GM19023 (cell line): ENCODE measurements around the gene GPR137.

Experiments used
- ATAC-seq: cut with Tn5 transposase; IDR thresholded peaks from one replicate; pipeline ENCODE4 v1.9.1; 2021; ENCODE audit warnings: mild to moderate bottlenecking, moderate library complexity; ENCODE audit not compliant: unreplicated experiment

Gene GPR137

DNA sequence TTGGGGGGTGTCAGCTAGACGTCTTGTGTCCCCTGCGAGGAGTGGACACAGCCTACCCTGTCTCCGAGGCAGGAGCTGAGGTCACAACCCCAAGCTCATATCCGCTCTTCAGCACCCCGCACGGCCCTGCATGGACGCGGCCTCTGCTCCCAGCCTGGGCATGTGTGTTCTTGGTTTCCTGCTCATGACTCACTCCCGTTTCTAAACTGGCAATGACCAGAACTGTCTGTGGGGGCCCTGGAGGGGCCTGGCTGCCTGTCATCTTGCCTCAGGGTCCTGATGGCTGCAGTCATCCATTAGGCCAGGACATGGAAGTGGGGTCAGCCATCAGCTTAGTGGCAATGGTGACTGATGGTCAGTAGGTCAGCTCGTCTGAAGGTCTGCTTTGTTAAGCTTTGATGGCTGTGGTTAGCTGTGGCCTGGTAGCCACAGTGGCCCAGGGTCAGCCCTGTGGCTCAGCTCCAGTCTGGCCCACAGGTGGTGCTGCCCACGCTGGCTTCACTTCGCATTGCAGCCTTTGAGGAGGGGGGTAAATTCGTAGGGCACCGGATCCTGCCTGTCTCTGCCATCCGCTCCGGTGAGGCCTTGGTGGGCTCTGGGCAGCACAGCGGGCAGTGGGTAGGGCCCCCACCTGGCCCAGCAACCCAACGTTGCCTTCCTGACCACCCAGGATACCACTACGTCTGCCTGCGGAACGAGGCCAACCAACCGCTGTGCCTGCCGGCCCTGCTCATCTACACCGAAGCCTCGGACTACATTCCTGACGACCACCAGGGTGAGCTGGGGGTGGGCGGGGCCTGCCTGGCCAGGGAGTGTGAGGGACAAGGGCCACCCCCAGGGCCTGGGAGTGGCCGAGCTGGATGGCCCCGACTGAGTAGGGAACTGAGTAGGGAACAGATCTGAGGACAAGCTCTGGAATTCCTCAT lies 22.4 kb upstream of the GPR137 start:
- no peak for ATAC-seq

DNA sequence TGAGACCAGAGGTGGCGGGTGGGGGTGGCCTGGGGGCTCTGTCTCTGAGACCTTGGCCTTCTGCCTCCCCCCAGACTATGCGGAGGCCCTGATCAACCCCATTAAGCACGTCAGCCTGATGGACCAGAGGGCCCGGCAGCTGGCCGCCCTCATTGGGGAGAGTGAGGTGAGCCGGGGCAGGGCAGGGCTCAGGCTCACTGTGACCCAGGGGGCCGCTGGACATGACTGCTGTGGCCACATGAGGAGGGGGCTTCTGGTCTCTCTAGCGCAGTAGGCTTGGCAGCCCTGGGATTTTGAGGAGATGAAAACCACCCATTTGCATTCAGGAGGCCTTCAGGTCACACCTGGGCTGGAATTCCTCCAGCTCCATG lies 21.7 kb upstream of the GPR137 start:
- no peak for ATAC-seq

DNA sequence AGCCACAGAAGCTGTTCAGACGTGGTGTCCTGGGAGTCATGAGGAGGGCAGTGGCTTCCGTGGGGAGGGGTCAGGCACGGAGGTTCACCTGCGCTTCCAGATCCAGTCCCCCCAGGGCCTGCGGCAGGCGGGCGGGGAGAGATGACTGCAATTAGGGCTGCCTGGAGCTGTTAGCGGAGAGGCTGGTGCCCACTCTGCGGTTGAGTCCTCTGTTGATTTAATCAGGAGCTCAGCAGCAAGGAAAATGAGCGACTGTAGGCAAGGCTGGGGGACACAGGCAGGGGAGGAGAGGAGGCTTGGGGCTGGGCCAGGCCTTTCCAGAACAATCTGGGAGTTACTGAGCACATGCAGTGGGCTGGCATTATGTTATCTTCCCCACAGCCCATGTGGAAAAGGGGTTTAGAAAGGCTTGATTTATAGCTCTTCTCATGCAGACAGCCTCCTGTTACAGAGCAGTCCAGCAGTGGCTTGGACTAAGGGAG lies 21.2 kb upstream of the GPR137 start:
- no peak for ATAC-seq

DNA sequence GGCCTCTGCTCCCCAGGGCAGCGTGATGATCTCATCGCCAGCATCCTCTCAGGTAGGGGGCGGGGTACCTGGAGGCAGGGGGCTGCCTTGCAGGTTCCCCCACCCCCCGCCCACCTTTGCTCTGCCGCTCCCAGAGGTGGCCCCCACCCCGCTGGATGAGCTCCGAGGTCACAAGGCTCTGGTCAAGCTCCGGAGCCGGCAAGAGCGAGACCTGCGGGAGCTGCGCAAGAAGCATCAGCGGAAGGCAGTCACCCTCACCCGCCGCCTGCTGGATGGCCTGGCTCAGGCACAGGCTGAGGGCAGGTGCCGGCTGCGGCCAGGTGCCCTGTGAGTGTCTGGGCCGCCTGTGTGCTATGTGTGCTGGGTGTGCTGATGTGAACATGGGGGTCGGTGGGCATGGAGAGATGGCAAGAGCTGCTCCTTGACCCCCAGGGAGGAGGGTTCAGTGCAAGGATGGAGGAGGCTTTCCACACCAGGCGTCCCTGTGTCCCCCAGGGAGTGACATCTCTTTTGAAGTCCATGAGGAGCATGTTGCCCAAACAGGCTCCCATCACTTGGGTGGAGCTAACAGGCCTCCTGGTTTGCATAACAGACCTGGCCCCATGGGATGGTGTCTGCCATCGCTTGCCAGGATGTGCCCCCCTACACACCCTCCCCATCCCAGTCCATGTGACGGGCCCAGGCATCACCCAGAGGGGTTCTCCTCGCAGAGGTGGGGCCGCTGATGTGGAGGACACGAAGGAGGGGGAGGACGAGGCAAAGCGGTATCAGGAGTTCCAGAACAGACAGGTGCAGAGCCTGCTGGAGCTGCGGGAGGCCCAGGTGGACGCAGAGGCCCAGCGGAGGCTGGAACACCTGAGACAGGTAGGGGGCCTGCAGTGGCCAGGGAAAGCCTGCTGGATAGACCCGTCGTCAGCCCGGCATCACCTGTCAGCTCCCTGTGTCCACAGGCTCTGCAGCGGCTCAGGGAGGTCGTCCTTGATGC lies 20.2 kb upstream of the GPR137 start:
- no peak for ATAC-seq

DNA sequence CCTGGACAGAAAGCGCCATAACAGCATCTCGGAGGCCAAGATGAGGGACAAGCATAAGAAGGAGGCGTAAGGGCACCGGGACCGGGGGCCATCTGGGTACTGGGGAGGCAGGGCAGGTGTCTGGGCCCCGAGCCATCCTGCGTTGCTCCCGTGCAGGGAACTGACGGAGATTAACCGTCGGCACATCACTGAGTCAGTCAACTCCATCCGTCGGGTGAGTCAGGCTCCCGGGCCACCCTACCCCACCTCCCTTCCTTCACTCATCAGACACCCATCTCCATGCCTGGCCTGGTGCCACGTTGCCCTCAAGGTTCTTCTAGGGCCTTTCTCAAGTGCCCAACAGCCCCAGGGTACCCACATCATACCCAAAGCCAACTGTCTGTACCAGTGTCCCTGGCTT lies 19.3 kb upstream of the GPR137 start:
- ATAC-seq, result no peak

DNA sequence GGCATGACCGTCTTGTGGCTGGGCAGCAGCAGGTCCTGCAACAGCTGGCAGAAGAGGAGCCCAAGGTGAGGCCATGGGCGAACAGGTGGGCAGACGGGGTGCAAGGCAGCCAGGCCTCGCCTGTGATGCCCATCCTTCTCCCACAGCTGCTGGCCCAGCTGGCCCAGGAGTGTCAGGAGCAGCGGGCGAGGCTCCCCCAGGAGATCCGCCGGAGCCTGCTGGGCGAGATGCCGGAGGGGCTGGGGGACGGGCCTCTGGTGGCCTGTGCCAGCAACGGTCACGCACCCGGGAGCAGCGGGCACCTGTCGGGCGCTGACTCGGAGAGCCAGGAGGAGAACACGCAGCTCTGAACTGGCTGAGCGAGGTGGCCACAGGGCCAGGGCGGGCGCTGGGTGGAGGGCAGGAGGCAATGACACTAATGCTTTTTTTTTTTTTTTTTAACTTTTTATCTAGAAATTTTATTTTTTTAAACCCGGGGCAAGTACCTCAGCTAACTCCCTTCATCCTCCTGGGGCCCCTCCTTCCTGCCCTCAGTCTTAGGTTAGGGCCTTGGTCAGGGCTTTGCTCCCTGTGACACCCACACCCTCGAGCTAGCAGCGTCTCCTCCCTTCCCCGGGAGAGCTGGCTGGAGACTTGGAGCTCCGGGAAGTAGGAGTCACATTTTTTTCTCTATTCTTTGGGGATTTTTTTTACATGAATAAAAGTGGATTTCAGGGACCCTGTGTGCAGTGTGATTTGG lies 18.3 kb upstream of the GPR137 start:
- no peak for ATAC-seq

DNA sequence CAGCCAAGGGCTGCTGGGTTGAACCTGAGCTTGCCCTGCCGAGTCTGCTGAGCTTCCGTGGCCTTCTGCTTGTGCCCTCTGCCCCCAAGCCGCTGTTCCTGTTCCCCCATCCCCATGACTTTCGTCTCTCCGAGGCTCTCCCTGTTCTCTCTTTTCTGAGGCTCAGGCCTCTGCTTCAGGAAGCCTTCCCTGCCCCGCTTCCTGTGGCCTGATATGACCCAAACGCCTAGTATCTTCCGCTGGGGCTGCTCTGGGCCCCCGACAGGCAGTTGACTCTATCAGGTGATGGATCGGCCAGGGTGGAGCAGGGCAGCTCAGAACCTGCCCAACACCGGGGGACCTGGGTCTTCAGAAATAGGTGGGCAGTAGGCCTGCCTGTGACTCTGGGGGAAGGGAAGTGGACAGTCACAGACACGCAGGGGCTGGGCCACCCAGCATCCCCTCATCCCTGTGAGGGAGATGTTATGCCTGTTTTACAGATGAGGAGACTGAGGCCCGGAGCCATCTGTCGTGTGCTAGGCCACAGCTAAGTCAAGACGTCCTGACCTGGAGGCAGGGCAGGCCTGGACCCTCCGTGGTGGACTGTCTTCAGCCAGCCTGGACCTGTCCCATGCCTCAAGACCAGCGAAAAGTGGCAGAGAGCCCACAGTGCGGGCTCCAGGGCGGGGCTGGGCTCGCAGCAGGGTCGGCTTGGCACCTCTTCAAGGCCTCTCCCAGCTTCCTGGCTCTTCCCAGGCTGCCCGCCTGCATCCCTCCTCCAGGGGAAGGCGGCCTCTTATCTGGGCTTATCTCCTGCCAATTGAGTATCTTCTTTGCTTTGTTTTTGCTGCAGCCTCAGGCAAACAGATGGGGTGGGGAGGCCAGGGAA lies 17.4 kb upstream of the GPR137 start:
- no peak for ATAC-seq

DNA sequence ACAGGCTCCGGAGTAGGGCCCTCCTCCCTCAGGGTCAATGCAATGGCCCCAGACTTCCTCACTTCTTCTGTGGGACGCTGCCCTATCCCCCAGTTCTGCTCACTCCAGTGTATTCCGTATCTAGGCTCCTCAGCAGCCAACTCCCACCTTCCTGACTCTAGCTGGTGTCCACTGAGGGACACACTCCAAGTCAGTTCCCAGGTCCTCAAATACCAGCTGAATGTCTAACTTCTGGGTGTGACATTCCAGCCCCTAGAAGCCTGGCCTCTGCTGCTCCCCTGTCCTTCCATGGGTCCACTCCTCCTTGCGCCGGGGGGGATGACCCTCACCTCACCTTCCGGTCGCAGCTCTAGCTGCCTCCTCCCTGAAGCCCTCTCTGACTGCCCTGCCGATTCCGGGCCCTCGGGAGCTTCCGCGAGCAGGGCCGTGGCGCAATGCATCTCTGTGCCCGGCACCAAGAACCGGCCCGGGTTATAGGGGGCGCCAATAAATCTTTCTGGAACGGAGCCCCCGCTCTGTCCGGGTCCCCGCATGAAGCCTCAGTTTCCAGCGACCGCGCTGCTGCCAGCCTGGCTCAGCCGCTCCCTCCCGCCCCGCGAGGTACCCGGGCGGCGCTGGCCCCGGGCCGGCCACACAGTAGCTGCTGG lies 16.6 kb upstream of the GPR137 start:
- ATAC-seq, result peak; percentile 1

DNA sequence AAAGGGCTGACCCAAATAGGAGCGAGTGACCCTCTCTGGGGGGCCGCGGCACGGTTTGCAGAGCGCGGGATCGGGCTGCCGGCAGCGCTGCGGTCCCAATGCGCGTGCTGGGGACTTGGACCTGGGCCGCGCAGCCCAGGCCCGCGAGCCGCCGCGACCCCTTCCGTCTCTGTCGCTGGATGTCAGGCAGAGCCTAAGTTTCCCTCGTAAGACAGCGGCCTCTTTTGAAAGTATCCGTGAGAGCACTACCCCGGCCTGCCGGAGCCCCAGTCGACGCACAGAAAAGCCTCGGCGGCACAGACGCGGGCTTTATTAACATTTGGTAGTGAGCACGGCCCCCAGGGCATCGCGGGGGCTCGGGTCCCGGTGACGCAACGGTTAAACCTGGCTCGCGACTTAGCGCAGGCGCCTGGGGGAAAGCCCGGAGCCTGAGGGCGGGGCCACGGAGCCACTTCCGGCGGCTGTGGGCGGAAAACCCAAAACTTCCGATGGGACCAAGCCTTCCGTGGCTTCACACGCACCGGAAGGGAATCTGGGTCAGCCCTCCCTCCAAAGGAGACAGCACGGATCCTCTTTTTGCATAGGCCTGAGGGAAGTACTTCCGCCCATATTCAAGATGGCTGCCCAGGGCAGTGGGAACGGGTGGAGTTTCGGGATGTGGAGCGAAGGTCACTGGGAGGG lies 16.0 kb upstream of the GPR137 start:
- peak; percentile 74 for ATAC-seq

DNA sequence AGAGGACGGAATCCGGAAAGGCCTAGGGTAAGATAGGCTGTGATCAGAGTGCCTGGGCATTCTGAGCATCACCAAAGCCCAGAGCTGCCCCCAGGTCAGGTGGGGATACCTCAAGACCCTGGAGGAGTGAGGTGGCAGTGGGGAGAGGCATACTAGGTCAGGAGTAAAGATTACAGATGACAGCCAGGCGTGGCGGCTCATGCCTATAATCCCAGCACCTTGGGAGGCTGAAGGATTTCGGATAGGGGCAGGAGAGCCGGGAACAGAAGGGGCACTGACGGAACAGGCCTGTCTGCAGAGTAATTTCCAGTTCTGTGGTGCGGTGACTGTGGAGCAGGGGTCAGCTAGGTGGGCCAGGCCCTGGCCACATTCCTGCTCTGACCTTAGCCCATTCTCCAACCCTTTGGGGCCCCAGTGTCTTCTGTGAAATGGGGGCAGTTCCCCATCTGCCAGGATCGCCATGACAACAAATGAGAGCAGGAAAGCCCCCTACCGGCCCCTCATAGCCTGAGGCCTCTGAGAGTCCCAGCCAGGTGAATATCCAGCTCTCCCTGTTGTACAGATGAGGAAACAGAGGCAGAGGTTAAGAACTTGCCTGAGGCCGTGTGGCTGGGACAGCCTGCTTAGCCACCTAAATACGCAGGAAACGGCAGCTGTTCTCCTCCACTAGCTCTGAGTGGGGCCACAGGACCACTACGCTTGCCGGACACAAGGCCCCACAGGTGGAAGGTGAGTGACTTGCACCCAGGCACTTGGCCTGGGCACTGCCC lies 10.4 kb upstream of the GPR137 start:
- ATAC-seq, result no peak

DNA sequence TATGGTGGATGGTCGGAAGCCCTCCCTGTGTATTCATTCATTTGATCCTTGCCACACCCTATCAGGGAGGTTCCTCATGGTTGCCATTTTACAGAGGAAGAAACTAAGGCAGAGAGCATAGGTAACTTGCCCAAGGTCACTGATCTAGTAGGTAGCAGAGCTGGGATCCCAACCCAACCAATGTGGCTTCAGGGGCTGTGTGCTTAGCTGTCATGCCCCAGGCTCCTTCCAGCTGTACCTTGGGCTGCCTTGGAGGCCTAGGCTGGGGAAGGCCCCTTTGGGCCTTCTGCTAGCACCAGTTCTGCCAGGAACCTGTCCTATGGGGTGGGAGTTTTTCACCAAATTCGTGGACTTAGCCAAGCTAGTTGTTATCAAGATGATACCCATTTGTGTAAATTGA lies 9.8 kb upstream of the GPR137 start:
- ATAC-seq, result no peak

DNA sequence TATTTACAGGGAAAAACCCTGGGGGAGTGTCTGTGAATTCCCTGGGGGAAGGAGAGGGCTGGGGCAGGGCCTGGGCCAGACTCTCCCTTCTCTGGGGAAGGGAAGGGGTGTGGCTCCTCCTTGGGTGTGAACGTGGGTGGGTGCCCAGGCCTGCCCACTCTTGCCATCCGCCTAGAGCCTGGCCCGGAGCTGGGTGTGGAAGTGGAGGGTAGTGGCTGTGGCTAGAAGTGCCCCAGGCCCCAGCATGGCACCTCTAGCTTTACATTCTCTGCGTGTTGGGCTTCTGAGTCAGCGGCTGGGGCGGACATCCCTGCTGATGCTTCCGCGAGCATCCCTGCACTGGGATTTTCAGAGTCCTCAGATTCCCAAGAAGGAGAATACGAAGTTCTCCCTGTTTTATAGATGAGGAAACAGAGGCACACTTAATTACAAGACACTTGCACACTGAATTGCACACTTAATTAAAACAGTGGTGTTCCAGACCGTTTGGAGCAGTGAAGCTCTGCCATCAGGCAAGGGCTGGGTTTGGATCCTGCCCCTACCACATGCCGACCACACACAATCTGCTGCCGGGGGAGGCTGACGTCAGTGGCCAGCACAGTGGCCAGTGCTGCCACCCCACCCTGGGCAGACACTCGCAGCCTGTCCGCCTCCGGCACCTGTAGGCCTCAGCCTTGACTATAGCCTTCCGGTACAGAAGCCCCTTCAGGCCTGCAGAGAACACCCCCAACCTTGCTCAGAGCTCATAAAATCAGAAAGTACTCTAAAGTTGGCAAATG lies 8.8 kb upstream of the GPR137 start:
- no peak for ATAC-seq

DNA sequence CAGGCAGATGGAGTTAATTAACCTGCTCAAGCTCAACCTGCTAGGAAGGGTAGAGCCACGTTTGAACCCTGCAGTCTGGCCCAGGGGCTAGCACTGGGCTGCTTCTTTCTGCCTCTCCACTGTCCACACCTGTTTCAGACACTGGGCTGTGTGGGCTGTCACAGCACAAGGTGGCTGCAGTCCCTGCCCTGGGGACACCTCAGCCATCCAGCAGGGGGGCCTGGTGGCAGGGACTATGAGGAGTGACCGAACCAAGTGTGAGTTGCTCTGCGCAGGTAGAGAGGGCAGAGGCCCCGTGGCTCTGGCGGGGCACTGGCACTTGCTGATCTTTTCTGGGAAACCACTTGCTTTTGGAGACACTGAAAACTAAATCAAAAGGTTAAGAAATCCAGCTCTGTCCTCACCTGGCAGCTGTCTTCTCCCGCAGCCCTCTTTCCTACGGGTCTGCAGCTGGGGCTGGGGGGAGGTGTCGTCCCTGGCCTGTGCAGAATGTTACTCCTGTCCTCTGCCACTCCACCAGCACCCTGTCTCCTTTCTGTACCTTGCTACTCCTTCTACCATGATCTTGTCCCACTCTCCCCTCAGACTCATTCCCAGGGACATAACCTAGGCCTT lies 7.0 kb upstream of the GPR137 start:
- no peak for ATAC-seq

DNA sequence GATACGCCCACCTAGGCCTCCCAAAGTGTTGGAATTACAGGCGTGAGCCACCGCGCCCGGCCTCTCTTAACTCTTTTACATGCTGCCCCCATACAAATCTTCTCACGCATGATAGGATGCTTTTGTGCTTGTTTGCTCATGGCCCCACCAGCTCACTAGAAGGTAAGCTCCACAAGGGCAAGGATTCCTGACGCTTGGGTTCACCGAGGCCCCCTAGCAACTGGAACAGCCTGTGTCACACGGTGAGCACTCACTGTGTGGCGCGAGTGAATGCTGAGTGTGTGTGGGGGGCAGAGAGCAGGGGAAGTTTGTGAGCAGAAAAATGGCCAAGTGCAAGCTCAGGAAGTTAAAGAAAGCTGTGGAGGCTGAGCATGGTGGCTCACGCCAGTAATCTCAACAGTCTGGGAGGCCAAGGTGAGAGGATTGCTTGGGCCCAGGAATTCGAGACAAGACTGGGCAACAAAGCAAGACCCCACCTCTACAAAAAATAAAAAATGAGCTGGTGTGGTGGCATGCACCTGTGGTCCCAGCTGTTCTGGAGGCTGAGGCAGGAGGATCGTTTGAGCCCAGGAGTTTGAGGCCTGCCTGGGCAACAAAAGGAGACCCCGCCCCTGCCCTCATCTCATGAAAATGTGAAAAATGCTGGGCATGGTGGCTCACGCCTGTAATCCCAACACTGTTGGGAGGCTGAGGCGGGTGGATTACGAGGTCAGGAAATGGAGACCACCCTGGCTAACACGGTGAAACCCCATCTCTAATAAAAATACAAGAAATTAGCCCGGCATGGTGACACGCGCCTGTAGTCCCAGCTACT lies 3.5 kb upstream of the GPR137 start:
- ATAC-seq, result no peak

DNA sequence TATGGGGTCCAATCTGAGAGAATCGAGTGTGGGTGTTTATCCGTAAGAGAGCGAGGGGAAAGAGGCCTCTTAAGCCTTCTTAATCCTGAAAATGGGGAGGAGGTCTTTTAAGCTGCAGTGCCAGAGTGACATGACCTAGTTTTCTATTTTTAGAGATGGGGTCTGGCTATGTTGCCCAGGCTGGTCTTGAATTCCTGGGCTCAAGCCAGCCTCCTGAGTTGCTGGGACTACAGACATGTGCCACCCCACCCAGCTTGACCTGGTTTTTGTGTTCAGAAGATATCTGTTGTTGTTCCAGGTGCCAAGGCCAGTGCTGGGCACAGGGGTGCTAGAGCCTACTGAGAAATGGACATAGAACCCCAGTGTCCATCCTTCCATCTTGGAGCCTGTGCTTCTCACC lies 2.6 kb upstream of the GPR137 start:
- ATAC-seq, result no peak
